Testis (tissue), 2 donors: ENCODE measurements around the gene FHL3.

Experiments
- POLR2A ChIP-seq: fragments of 450-650 bp; IDR thresholded peaks from one replicate; pipeline ENCODE4 v1.6.1; 2017; ENCODE audit warnings: antibody characterized with exemption, mild to moderate bottlenecking, moderate library complexity
- TF ChIP-seq, protein P1 (sequence below), 3 experiments: fragments of 450-650 bp in 2 of 3; fragments of 200-600 bp in 1 of 3; sonication (generic) in 1 of 3; IDR thresholded peaks; one replicate each; pipeline ENCODE4 v1.5.1; 2016 to 2019; ENCODE audit warnings: antibody characterized with exemption in 3 of 3, mild to moderate bottlenecking in 2 of 3, moderate library complexity in 1 of 3

DNA sequence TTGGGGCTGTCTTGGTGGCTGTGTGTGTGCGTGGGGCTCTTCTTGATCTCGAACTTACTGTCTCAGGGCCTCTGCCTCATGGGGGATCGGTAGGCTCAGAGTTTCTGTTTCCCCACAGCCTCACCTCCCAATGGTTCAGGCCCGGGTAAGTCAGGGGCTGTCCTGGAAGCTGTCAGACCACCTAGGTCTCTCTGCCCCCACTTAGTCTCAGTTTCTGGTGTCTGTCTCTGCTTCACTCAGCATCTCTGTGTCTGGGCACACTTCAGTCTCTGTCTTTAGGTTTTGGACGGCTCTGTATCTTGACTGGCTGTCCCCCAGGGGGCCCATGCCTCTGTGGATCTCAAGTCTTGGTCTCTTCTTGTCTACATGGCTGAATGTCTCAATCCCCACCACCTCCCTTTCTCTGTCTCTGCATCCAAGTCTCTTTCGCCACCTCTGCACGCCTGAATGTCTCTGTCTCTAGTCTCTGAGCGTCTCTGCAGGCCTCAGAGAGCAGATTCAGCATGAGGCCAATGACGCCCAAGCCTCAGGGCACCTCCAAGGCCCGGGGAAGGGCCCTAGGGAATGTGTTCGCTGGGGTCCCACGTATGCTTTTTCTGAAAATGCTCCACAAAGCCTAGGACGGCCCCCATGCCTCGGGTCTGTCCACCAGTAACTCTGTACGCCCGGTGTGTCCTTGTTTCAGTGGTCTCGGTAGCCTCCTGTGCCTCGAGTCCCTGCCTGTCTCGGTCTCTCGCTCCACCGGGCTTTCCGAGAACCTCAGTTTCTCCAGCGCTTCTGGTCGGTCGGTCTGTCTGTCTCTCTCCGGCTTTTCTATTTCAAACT lies 818 bp downstream of the FHL3 start:
- TF ChIP-seq, protein P1, sequence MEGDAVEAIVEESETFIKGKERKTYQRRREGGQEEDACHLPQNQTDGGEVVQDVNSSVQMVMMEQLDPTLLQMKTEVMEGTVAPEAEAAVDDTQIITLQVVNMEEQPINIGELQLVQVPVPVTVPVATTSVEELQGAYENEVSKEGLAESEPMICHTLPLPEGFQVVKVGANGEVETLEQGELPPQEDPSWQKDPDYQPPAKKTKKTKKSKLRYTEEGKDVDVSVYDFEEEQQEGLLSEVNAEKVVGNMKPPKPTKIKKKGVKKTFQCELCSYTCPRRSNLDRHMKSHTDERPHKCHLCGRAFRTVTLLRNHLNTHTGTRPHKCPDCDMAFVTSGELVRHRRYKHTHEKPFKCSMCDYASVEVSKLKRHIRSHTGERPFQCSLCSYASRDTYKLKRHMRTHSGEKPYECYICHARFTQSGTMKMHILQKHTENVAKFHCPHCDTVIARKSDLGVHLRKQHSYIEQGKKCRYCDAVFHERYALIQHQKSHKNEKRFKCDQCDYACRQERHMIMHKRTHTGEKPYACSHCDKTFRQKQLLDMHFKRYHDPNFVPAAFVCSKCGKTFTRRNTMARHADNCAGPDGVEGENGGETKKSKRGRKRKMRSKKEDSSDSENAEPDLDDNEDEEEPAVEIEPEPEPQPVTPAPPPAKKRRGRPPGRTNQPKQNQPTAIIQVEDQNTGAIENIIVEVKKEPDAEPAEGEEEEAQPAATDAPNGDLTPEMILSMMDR (IDR thresholded peaks at IDR 0.05): no peak
- TF ChIP-seq POLR2A: no peak
